HCT116 (cell line): ENCODE data around the gene OR2A2. TPM values are rescaled to one million over a fixed set of nuclear protein-coding genes. Genes with fewer than 3 reads are reported as not detected.

Experiments used
- ATAC-seq: fragments of 200-7000 bp; cut with Tn5 transposase; 2 replicates; pipeline ENCODE4 v1.9.1; 2020; ENCODE audit warnings: mild to moderate bottlenecking, moderate library complexity
- BruUV-seq: library from RNA; stranded (reverse); fragments of 400-500 nt; replicated peaks from 2 replicates; lab custom pipeline; 2021; lab: Mats Ljungman, UMichigan
- CTCF ChIA-PET: fragments of 300-600 bp; sonication (Branson Sonifier 250); formaldehyde crosslinking; loops from one replicate; lab custom pipeline; 2021; ENCODE audit warnings: antibody characterized with exemption; lab: Charles Lee
- POLR2A ChIA-PET: fragments of 300-600, 350-600 bp; sonication (Branson Sonifier 250); formaldehyde crosslinking; loops from one replicate; lab custom pipeline; 2021; ENCODE audit warnings: antibody characterized with exemption; lab: Charles Lee
- RAD21 ChIA-PET, 2 experiments: fragments of 300-600 bp; sonication (Branson Sonifier 250); formaldehyde crosslinking; loops; one replicate each; lab custom pipeline; 2023; ENCODE audit warnings: low total read pairs in 2 of 2; ENCODE audit not compliant: uncharacterized antibody in 2 of 2, unreplicated experiment in 2 of 2, low non-redundant PET in 1 of 2; lab: Charles Lee
- DNase-seq: peaks from one replicate; pipeline ENCODE4 v3.0.0-alpha.2; 2010; ENCODE audit warnings: low read depth, low spot score
- H2AFZ ChIP-seq: fragments of 200-600 bp; shearing (Covaris generic), sonication (generic); 2 replicates; pipeline ENCODE4 v1.6.1; 2017; ENCODE audit warnings: low read depth, mixed run types, mixed read lengths, antibody characterized with exemption, low read length; ENCODE audit not compliant: poor library complexity, severe bottlenecking
- H3K27ac ChIP-seq: 2 replicates; pipeline ENCODE4 v1.5.1; 2012; ENCODE audit warnings: low read depth, low read length
- H3K27me3 ChIP-seq: fragments of 200-600 bp; sonication (generic); 2 replicates; pipeline ENCODE4 v1.6.1; 2016; ENCODE audit warnings: mixed run types, low read length, mixed read lengths; ENCODE audit not compliant: insufficient read depth
- H3K36me3 ChIP-seq, 2 experiments: fragments of 200-500 bp in 1 of 2; fragments of 200-600 bp in 1 of 2; sonication (Bioruptor generic) in 1 of 2; sonication (generic) in 1 of 2; 2 replicates each; pipeline versions ENCODE4 v1.5.1 to v1.6.1; 2014 to 2016; ENCODE audit warnings: low read length in 2 of 2, inconsistent platforms in 1 of 2, mixed read lengths in 1 of 2, mixed run types in 1 of 2; ENCODE audit not compliant: insufficient read depth in 2 of 2, control insufficient read depth in 1 of 2
- H3K4me1 ChIP-seq, 2 experiments: fragments of 200-600 bp in 1 of 2; sonication (generic) in 1 of 2; 2 replicates each; pipeline versions ENCODE4 v1.5.1 to v1.6.1; 2012 to 2017; ENCODE audit warnings: low read length in 2 of 2, inconsistent platforms in 1 of 2, mild to moderate bottlenecking in 1 of 2, mixed read lengths in 1 of 2, mixed run types in 1 of 2, moderate library complexity in 1 of 2; ENCODE audit not compliant: insufficient read depth in 2 of 2, control insufficient read depth in 1 of 2
- H3K4me2 ChIP-seq: fragments of 200-600 bp; sonication (generic); 2 replicates; pipeline ENCODE4 v1.6.1; 2017; ENCODE audit warnings: mixed run types, low read length, mixed read lengths
- H3K4me3 ChIP-seq, 2 experiments: fragments of 200-600 bp in 1 of 2; sonication (generic) in 1 of 2; replicated peaks in 1 of 2; 2 replicates each; pipeline ENCODE4 v1.5.1; 2011 to 2016; ENCODE audit warnings: low read length in 2 of 2, control low read depth in 1 of 2, low read depth in 1 of 2, mild to moderate bottlenecking in 1 of 2, mixed read lengths in 1 of 2, mixed run types in 1 of 2
- H3K79me2 ChIP-seq: fragments of 200-600 bp; sonication (generic); 2 replicates; pipeline ENCODE4 v1.6.1; 2017; ENCODE audit warnings: mild to moderate bottlenecking, mixed run types, low read length, moderate library complexity, mixed read lengths; ENCODE audit not compliant: insufficient read depth
- H3K9ac ChIP-seq: fragments of 200-600 bp; sonication (generic); 2 replicates; pipeline ENCODE4 v1.6.1; 2016; ENCODE audit warnings: low read length, mixed read lengths
- H3K9me2 ChIP-seq: fragments of 200-600 bp; sonication (generic), shearing (Covaris generic); 2 replicates; pipeline ENCODE4 v1.6.1; 2017; ENCODE audit warnings: mixed run types, mild to moderate bottlenecking, moderate library complexity; ENCODE audit not compliant: insufficient read depth
- H3K9me3 ChIP-seq, 2 experiments: fragments of 200-500 bp in 1 of 2; fragments of 200-600 bp in 1 of 2; sonication (Bioruptor generic) in 1 of 2; sonication (generic) in 1 of 2; 2 replicates each; pipeline ENCODE4 v1.6.1; 2014 to 2017; ENCODE audit warnings: low read length in 2 of 2, mixed read lengths in 2 of 2, inconsistent platforms in 1 of 2, low read depth in 1 of 2, mild to moderate bottlenecking in 1 of 2, mixed run types in 1 of 2, moderate library complexity in 1 of 2; ENCODE audit not compliant: control insufficient read depth in 1 of 2, insufficient read depth in 1 of 2
- H4K20me1 ChIP-seq: fragments of 200-600 bp; sonication (generic), shearing (Covaris generic); 2 replicates; pipeline ENCODE4 v1.6.1; 2017; ENCODE audit warnings: mixed run types, mild to moderate bottlenecking, moderate library complexity; ENCODE audit not compliant: insufficient read depth
- ATF3 ChIP-seq: IDR thresholded peaks from 2 replicates; pipeline ENCODE4 v1.6.1; 2012
- CEBPB ChIP-seq: IDR thresholded peaks from 2 replicates; pipeline ENCODE4 v1.6.1; 2012; ENCODE audit warnings: low read depth
- CTCF ChIP-seq, 3 experiments: fragments of 200-600 bp in 1 of 3; sonication (generic) in 1 of 3; IDR thresholded peaks in 2 of 3; conservative IDR thresholded peaks in 1 of 3; 2 replicates each; pipeline ENCODE4 v1.5.1; 2012 to 2017; ENCODE audit warnings: low read depth in 2 of 3, low read length in 2 of 3, antibody characterized with exemption in 1 of 3, borderline replicate concordance in 1 of 3, control low read depth in 1 of 3, mild to moderate bottlenecking in 1 of 3, mixed read lengths in 1 of 3, mixed run types in 1 of 3, moderate library complexity in 1 of 3; ENCODE audit not compliant: insufficient read depth in 1 of 3
- EGR1 ChIP-seq: IDR thresholded peaks from 2 replicates; pipeline ENCODE4 v1.6.1; 2012; ENCODE audit warnings: low read depth
- ELF1 ChIP-seq: IDR thresholded peaks from 2 replicates; pipeline ENCODE4 v1.6.1; 2012; ENCODE audit warnings: low read depth, borderline replicate concordance
- EZH2 ChIP-seq: fragments of 200-600 bp; sonication (generic); IDR thresholded peaks from 2 replicates; pipeline ENCODE4 v1.6.1; 2017; ENCODE audit warnings: antibody characterized with exemption, mixed run types
- EZH2phosphoT487 ChIP-seq: fragments of 200-600 bp; IDR thresholded peaks from 2 replicates; pipeline ENCODE4 v1.6.1; 2018; ENCODE audit warnings: antibody characterized with exemption, borderline replicate concordance
- FOSL1 ChIP-seq: IDR thresholded peaks from 2 replicates; pipeline ENCODE4 v1.6.1; 2012; ENCODE audit warnings: low read depth
- JUND ChIP-seq: IDR thresholded peaks from 2 replicates; pipeline ENCODE4 v1.6.1; 2012
- POLR2A ChIP-seq: IDR thresholded peaks from 2 replicates; pipeline ENCODE4 v1.7.0; 2011; ENCODE audit warnings: borderline replicate concordance; ENCODE audit not compliant: insufficient read depth, insufficient read length; ENCODE audit errors: extremely low read depth
- POLR2AphosphoS5 ChIP-seq: IDR thresholded peaks from 2 replicates; pipeline ENCODE4 v1.6.1; 2011; ENCODE audit warnings: mild to moderate bottlenecking, low read depth, low read length, moderate library complexity
- RAD21 ChIP-seq: IDR thresholded peaks from 2 replicates; pipeline ENCODE4 v1.6.1; 2012; ENCODE audit warnings: low read depth, mild to moderate bottlenecking
- REST ChIP-seq: IDR thresholded peaks from 2 replicates; pipeline ENCODE4 v1.6.1; 2012; ENCODE audit warnings: low read depth
- SIN3A ChIP-seq: IDR thresholded peaks from 2 replicates; pipeline ENCODE4 v1.6.1; 2012; ENCODE audit warnings: low read depth
- SRF ChIP-seq: IDR thresholded peaks from 2 replicates; pipeline ENCODE4 v1.6.1; 2012; ENCODE audit warnings: low read depth
- TCF7L2 ChIP-seq: IDR thresholded peaks from 2 replicates; pipeline ENCODE4 v1.7.0; 2011; ENCODE audit warnings: borderline replicate concordance, inconsistent platforms; ENCODE audit not compliant: insufficient read depth, insufficient read length; ENCODE audit errors: extremely low read depth
- YY1 ChIP-seq: IDR thresholded peaks from 2 replicates; pipeline ENCODE4 v1.6.1; 2011; ENCODE audit warnings: low read length, low read depth, moderate library complexity, mild to moderate bottlenecking; ENCODE audit not compliant: insufficient replicate concordance; ENCODE audit errors: extremely low read depth
- ZBTB33 ChIP-seq: IDR thresholded peaks from 2 replicates; pipeline ENCODE4 v1.6.1; 2011; ENCODE audit warnings: mild to moderate bottlenecking, low read length, moderate library complexity; ENCODE audit not compliant: insufficient replicate concordance; ENCODE audit errors: extremely low read depth
- ZFX ChIP-seq: fragments of 450-650 bp; IDR thresholded peaks from 2 replicates; pipeline ENCODE4 v1.6.1; 2017
- ZNF274 ChIP-seq: fragments of 200-500 bp; sonication (Bioruptor generic); IDR thresholded peaks from 2 replicates; pipeline ENCODE4 v1.6.1; 2014; ENCODE audit warnings: mild to moderate bottlenecking, low read depth, low read length, inconsistent platforms
- intact Hi-C: fragments of 100-400 bp; cut with micrococcal nuclease; formaldehyde crosslinking; loops from 2 replicates; pipeline ENCODE4 v1.10.0; 2022
- total RNA-seq: library from RNA; stranded (reverse); gene quantifications from one replicate; pipeline ENCODE4 v1.2.1, GENCODE V29; 2021; ENCODE audit not compliant: unreplicated experiment

The OR2A2 gene
- total RNA-seq, 1 experiment from 2014 or later, result not detected

- CTCF ChIA-PET, result no interaction called here
- H3K4me3 ChIP-seq, result no peak overlapping the region
- ATAC-seq (no peak), DNase-seq (no peak)
- H3K27ac ChIP-seq, result no peak overlapping the region
- no peaks in the 10 kb centered on the region for H3K9me2 ChIP-seq
- RAD21 ChIA-PET, result no interaction called here
- no peaks in the 10 kb centered on the region for H3K27me3 ChIP-seq
- no peaks in the 10 kb centered on the region for H3K9me3 ChIP-seq
- TF ChIP-seq EZH2 (no peak), TCF7L2 (no peak), ZNF274 (no peak), EZH2phosphoT487 (no peak), ELF1 (no peak), ZBTB33 (no peak), RAD21 (no peak), SRF (no peak), FOSL1 (no peak), JUND (no peak), POLR2A (no peak), ZFX (no peak), POLR2AphosphoS5 (no peak), CEBPB (no peak), REST (no peak), EGR1 (no peak), YY1 (no peak), SIN3A (no peak), ATF3 (no peak), CTCF (IDR thresholded peaks at IDR 0.05 in 2 of 3, conservative IDR thresholded peaks at IDR 0.05 in 1 of 3; ENCODE audit: borderline replicate concordance in 1 of 3, insufficient read depth in 1 of 3, low read depth in 2 of 3, low read length in 2 of 3) (no peak)
- no peaks in the 10 kb centered on the region for H4K20me1 ChIP-seq
- POLR2A ChIA-PET, result no interaction called here
- no peaks in the 10 kb centered on the region for H3K4me1 ChIP-seq
- H3K4me2 ChIP-seq, result no peak overlapping the region
- H3K79me2 ChIP-seq, result no peaks in the 10 kb centered on the region
- intact Hi-C loops, result no loop called here
- no TSS peak for BruUV-seq
- no peaks in the 10 kb centered on the region for H3K36me3 ChIP-seq
- no peak overlapping the region for H3K9ac ChIP-seq
- no peak overlapping the region for H2AFZ ChIP-seq
Observed at GRCh38 chr7:144069953-144070352, 39.4 kb upstream of the OR2A2 start.
